ENCODE results near the gene NBEAL2.
A peak's percentile ranks its signal among the peaks of the same experiment; 100 is the strongest.
"Not testable (repeated sequence)": the region's sequence is repeated elsewhere in the genome, so short reads cannot be mapped to it uniquely, and the experiment has no call there.

The NBEAL2 gene

DNA sequence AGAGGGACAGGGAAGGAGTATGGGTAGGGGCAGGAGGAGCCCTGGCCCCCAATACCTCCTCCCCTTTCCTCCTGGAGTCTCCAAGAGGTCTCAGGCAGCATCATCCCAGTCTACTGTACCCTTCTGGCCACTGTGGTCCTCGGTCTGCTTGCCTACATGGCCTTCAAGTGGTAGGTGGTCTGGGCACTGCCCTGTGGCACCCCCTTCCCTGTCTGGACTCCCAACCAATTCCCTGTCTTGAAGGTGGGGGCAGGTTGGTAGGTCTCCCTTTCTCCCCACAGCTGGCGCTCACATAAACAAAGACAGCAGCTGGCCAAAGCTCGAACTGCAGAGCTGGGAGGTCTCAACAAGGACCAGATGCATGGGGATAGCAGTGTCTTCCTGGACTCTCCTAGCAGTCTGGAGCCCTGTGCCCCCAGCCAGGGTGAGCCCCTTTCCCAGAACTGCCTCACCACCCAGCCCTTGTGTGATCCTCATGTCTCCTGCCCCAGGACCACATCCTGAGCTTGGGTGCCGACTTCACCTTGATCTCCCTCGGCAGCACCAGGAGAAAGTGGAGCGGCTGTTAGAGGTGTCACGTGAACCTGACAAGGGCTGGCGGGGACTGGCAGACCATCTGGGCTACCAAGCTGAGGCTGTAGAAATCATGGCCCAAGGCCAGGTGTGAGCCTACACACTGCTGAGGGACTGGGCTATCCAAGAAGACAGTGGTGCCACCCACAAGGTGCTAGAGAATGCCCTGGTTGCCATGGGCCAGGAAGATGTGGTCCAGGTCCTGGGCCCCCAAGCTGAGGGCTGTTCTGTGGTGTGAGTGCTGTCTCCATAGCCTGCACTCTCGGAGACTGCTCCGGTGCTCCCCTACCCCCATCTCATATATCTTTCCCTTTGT is 33.1 kb downstream of the NBEAL2 start:
- no peak for DNase-seq (ENCODE audit: low spot score)

DNA sequence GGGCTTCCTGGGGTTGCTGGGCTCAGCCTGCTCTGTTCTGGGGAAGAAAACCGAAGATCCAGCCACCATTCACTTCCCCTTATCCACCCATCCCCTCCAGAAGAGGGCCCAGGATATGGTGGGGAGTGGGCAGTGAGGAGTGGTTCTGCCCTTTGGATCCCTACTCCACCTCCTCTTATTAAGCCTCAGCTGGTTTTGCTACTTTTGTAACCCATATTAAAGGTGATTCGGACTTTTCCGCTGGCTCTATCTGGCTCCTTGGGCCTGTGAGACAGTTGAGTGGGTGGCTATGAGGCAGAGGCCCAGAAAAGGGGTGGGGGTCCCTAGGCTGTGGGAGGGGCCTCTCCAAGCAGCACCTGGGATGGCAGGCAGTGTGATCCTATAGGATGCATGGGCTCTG is 33.8 kb downstream of the NBEAL2 start:
- no peak for DNase-seq (ENCODE audit: low spot score)

DNA sequence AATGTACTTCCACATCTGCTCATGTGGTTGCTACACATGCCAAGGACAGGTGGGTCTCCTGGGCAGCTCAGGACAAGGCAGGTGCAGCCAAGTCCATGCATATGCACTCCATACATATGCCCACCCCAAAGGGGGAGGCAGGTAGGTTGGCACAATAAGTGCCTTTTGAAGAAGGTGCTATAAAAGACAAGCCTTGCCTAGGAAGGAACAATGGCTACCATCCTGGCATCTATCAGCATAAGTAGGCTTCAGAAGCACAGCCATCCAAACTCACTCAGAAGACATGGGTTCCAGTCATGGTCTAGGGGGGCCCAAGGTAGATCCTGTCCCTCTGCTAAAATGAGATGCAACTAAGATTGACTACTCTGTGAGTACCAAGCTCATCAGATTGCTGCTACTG is 34.6 kb downstream of the NBEAL2 start:
- DNase-seq (ENCODE audit: low spot score) = no peak

DNA sequence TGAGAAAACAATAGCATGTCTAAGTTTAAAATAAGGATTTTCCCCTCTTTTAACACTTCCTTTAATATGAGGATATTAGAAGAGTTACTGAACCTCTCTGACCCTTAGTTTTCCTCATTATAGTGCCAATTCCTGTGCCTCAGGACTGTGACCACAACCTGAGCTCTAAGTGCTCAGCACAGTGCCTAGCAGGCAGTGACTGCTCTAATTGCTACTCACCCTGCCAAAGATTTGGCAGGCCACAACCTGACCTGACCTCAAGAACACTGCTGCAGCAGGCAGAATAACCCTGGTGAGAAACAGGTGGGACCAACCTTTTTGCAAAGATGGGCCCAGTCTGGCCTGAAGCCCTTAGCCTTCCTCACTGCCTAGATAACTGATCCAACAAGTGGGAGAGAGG is 35.7 kb downstream of the NBEAL2 start:
- DNase-seq (ENCODE audit: low spot score) = no peak

DNA sequence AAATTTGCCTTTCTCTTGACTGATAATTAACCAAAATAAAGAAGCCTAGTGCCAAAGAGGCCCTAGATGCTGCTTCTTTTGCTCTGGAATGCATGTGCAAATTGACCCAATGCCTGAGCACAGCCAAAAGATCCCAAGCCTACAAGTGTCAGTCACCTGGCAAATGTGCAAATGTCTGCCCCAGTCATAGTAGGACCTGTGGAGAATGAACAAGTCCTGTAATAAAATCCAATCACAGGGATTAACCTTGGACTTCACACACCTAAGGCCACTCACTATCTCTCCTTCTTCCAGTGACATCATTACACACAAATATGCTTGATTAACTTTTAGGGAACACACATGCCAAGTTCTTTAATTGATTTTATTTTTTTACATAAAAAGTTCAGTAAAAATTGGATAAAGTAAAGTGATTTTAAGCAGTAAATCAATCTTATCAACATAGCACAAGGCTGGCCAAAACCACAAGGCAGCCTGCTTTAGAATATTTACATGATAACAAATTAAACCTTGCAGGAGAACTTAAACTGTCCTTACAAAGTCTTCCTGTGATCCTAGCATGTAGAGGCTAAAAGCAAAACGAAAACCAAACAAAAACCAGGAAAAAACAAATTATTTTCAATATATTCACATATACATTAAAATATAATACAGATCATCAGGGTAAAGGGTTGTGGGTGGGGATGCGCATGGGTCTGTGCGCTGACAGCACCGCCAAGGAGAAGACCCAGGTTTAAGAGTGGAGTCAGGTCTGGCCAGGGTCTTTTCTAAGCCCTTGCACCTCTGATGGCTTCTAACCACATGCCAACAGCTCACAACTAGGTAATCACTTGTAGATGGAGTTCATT is 36.8 kb downstream of the NBEAL2 start:
- DNase-seq (ENCODE audit: low spot score) = no peak

DNA sequence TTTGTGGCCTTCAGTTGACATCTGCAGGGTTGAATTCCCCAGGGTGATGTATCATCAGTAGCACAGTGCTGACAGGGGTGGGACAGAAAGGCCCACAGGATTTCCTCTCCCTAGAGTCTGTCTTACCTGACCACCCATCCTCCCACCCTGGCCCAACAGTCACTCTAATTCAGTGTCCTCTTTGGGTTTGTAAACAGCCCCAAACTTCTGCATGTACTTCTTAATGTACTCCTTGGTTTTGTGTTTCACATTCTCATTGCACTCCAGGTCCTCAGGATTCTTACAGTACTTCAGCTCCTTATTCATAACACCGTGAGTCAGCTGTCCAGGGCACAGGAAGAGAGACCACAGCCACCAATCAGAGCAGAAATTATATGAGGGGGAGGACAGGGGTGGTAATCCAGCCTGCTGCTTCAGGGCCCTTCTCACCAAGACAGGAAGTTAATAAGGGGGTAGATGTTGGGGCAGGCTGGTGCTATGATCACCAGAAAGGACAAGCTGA is 37.5 kb downstream of the NBEAL2 start:
- DNase-seq (ENCODE audit: low spot score) = peak; percentile 69

DNA sequence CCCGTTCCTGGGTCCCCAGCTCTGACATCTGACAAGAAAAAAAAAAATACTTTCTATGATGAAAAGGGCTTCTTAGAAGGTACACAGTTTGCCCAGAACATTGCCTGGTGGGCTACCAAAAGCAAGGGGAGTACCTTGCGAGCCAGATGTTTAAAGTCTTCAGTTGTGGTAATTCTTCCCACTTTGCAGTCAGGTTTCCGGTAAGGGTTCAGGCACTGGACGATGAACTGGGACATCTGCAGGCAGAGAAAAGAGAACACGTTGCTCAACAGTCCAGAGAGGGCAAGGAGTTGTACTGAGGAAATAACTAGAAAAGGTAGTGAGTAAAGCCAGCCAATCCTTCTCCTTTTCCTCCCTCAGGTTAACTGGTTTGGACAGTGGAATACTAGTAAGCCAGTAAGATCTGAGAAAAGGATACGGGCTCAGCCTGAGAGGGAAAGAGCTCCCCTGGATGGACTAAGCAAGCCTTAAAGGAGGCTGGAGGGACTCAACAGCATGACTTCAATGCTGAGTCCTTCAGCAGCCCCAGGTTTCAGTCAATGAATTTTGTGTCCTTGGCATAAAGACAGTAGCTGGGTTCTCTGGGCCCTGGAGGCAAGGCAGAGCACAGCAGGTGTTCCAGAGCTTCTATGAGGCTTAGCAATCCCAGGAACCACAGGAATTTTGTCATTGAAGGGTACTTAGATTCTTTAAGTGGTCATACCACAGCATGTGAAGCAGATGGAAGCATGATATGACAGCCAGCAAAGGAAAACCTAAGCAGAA is 38.2 kb downstream of the NBEAL2 start:
- DNase-seq (ENCODE audit: low spot score) = no peak

DNA sequence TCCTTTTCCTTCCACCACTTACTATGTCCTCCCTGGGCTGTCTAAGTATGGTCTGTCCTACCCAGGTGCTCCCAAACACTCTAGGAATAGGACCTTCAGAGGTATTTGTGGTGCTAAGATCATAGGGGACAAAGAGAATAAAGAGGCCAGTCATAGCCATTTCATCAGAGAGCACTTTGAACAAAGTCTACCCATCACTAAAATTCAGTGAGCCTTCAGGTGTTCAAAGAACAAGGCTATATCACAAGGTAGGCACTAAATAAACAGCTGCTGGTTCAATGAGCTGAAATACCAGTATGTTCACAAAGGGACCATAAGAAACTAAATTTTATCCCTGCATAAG is 38.8 kb downstream of the NBEAL2 start:
- no peak for DNase-seq (ENCODE audit: low spot score)

DNA sequence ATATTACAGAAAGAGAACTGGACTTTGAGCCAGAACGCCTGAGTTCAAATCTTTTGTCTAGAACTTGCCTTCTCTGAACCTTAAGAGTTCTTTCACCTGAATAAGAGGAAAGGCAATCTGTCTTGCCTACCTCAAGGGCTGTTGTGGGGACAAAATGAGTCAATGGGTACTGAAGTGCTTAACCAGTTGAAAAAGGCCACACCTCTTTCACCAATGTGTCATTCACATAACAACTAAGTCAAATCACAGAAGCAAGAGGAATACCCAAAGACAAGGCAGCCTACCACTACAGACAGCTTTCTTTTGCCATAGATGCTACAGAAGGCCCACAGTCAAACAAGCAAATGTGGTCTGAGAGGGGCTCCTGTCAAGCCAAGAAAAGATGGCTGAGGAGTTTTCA is 39.7 kb downstream of the NBEAL2 start:
- DNase-seq (ENCODE audit: low spot score) = no peak

DNA sequence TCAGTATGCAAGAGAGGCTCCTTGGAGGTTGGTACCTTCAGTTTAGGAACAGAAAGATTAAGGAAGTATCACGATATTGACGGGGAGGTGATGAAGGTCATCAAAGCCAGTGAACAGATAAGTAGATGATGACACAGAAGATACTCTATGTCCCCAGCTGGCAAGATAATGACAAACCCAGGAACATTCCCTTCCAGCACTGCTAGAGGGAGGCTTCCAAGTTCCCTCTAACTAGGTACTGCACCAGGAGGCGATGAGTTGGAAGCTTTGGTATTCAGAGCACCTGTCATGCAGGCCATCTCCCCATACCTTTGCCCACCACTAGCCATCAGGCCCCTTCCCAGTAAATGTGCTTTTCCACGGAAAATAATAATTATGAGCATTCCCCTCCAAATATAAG is 40.8 kb downstream of the NBEAL2 start:
- no peak for DNase-seq (ENCODE audit: low spot score)

DNA sequence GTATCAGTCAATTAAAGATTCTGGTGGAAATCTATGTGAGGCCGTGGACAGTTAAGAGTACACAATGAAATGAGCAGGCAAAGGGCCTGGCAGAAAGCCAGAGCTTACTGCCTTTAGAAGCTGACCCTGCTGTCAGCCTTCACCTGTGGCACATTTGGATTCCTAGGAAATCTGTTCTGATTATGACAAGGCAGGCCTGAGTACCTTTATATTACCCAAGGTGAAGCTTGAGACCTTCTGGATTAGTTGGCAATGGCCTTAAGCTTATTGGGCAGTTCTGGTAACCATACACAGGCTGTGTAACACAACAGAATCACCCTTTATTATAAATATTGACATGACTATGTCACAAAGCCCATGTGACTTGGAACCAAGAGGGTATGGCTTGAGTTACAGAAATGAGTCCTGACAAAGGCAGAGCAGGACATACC is 43.2 kb downstream of the NBEAL2 start:
- DNase-seq (ENCODE audit: low spot score) = peak; percentile 5

DNA sequence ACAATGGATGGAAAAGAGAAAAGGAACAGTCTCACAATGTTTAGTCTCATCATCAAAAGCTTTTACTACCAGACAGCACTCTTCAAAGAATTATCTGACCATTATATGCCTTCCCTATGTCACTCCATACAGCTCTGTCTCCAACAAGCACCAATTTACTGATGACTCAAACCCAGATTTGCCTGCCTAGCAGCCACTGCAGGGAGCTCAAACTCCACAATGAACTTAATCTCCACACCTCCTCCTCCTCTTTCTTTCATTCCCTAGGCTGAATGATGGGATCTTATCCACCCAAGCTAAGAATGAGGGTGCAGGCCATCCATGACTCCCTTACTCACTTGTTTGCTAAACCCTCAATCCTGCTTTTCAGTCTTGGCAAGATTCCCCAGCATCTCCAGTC is 45.5 kb downstream of the NBEAL2 start:
- DNase-seq (ENCODE audit: low spot score) = peak; percentile 27

DNA sequence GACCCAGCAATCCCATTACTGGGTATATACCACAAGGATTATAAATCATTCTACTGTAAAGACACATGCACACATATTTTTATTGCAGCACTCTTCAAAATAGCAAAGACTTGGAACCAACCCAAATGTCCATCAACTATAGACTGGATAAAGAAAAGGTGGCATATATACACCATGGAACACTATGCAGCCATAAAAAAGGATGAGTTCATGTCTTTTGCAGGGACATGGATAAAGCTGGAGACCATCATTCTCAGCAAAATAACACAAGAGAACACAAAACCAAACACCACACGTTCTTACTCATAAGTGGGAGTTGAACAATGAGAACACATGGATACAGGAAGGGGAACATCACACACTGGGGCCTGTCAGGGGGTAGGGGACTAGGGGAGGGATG is 47.0 kb downstream of the NBEAL2 start:
- DNase-seq (ENCODE audit: low spot score) = not testable (repeated sequence)

DNA sequence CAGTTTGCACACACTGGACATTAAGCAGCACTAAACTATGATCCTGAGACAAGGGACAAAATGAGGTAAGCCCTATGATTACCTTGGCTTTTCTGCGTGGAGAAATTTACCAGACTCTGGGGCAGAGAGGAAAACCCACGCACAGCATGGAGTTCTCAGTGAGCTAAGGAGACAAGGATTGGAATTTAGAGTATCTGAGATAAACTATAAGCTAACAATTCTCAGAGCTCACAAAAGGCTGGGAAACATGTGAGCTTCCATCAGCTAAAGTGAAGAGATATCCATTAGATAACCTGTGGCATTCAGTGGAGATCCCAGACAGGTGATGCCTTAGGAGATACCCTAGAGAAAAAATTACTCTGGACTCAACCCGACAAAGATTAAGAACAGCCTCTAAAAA is 48.7 kb downstream of the NBEAL2 start:
- DNase-seq (ENCODE audit: low spot score) = no peak

DNA sequence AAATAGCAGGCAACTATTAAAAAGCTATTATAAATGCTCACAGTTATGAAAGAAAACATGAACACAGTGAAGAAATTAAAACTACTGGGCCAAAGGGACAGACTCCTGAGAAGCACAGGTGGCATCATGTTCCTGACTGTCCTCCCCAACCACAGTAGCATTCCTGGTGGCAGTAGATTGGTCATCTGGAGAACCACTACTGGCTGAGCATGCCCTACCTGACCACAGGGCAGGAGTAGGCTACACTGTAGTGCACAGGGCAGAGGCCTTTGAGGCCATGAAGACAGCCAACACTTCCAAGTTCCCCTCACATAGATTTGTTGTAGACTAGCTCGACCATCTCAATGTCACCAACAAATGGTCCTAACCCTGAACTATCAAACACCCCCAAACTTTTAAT is 49.2 kb downstream of the NBEAL2 start:
- no peak for DNase-seq (ENCODE audit: low spot score)

DNA sequence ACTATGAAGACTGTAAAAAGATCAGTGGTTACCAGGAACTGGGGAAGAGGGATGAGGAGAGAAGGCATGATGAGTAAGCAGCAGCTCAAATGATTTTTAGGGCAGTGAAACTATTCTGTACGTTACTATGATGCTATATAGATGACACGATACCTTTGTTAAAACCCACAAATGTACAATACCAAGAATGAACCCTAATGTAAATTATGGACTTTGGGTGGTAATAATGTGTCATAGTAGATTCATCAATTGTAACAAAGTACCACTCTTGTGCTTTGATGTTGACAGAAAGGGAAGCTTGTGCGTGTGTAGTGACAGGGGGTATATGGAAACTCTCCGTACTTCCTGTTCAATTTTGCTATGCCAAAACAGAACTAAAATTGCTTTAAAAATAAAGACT is 51.6 kb downstream of the NBEAL2 start:
- not testable (repeated sequence) for DNase-seq (ENCODE audit: low spot score)

DNA sequence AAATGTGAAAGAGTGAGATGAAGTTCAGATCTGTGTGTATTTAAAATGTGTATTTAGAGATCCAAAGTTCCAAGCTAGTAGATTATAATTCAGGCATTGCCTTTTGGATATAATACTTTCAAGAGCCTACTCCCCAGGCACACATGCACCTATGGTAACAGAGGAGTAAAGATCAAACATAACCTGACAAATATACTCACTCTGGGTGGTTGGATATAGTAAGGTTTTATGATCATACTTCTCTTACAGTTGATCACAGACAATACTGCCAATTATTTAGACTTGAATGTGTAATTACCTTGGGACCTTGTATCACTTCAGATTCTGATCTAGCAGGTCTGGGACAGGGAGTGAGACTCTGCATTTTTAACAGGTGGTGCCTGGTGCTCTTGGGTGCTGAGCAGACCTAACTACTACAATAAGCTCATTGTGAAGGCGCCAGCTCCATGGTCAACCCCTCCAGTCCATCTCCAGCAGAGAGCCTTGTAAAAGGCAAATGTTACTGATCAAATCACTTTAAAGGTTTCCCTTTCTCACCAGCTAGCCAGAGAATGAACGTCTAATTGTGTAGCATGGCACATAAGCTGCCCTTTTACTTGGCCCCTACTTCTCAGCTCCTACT is 55.5 kb downstream of the NBEAL2 start:
- DNase-seq (ENCODE audit: low spot score) = no peak

DNA sequence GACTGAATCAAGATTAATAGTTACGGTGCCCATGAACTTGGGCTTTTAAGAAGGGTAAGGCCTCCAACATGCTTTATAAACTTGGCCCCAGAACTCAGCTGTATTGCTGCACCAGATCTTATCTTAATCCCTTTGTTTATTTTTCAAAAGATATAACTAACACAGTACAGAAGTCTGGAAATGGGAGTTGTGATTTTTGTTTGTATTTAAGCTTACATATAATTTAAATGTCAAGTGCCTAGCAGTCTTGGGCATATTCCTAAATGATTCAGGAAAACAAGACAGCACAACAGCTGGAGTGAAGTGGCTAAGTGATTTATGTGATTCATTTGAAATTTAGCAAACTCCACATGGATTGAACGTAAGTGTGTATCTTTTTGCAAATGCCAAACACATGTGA is 56.2 kb downstream of the NBEAL2 start:
- no peak for DNase-seq (ENCODE audit: low spot score)

DNA sequence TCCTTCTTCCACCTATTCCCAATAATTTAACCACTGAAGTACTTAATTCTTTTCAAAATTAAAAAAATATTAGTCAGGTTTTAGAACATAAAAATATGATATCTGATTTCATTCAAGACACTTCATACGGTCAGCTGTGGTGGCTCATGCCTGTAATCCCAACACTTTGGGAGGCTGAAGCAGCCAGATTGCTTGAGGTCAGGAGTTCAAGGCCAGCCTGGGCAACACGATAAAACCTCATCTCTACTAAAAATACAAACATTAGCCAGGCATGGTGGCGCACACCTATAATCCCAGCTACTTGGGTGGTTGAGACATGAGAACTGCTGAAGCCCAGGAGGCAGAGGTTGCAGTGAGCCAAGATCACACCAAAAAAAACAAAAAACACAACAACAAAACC is 56.7 kb downstream of the NBEAL2 start:
- no peak for DNase-seq (ENCODE audit: low spot score)

DNA sequence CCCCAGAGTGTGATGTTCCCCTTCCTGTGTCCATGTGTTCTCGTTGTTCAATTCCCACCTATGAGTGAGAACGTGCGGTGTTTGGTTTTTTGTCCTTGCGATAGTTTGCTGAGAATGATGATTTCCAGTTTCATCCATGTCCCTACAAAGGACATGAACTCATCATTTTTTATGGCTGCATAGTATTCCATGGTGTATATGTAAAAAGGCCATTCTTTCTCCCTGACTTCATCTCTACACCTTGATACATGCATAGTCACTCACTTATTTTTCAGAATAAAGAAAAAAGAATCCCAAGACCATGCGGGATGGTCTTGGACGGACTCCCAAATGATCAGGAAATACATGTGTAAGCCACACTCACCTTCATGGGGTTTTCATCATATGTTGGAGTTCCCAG is 57.8 kb downstream of the NBEAL2 start:
- not testable (repeated sequence) for DNase-seq (ENCODE audit: low spot score)

DNA sequence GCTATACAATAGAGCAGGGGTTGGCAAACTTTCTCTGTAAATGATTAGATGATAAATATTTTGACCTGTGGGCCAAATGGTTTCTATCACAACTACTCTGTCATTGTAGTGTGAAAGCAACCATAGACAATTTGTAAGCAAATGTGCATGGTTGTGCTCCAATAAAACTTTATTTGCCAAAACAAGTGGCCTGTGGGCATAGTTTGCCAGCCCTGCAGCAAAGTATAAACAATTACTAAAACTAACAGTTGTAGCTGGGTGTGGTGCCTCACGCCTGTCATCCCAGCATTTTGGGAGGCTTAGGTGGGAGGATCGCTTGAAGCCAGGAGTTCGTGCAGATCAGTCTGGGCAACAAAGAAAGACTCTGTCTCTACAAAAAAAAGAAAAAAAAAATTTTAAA is 61.6 kb downstream of the NBEAL2 start:
- no peak for DNase-seq (ENCODE audit: low spot score)

DNA sequence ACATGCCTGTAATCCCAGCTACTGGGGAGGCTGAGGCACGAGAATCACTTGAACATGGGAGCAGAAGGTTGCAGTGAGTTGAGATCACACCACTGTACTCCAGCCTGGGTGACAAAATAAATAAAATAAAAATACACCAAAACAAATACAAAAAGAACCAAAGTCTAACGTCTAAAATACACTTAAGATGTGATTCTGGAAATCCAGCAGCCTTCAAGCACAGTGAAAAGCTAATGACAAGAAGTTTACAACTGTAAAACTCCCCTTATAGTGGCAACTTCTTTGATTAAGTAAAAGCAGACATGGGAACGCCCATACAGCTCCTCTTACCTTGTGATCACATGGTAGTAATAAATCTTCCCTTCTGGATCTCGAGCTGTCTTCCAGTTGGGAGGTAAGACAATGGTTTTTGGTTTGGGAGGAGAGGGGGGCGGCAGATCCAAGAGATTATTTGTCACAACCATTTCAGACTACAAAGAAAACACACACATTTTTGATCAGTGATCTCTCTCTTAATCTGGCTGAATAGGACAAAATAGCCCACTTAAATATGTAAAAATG is 62.8 kb downstream of the NBEAL2 start:
- no peak for DNase-seq (ENCODE audit: low spot score)
